HG02798 (cell line): ENCODE results near the gene KCNK18.
A peak's percentile ranks its signal among the peaks of the same experiment; 100 is the strongest.
"Not testable (repeated sequence)": the region's sequence is repeated elsewhere in the genome, so short reads cannot be mapped to it uniquely, and the experiment has no call there.

Experiments
- ATAC-seq: cut with Tn5 transposase; IDR thresholded peaks from one replicate; pipeline ENCODE4 v1.9.1; 2021; ENCODE audit warnings: mild to moderate bottlenecking; ENCODE audit not compliant: unreplicated experiment, poor library complexity

Gene KCNK18

GRCh38 chr10:117217196-117217761 lies 20.0 kb downstream of the KCNK18 start:
- peak; percentile 62 for ATAC-seq

- no peak for ATAC-seq
These were observed 21.4 kb downstream of the KCNK18 start for GRCh38 chr10:117218654-117219053.

DNA sequence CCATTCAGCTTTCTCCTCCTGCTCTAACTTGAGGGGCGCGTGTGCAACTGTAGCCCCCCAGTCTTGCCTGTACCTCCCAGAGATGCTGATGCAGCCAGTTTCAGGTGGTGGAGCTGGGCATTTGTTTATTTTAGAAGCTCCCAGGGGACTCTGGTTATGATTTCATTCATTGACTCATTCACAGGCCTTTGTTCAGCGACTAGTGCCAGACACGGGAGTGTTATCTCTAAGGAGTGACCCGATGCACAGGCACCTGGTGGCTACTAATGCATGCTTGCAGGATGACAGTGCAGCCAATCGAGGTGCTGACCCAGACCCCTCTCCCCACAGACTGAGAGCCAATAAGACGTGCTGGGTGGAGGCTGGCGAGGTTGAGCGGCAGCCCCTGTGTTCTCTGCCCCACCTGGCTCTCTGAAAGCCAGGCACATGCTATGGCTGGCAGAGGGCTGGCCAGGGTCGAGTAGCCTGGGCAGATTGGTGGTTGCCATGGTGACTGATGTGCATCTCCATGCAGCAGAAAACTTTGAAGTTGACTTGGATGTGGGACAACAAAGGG lies 23.9 kb downstream of the KCNK18 start:
- ATAC-seq = no peak

DNA sequence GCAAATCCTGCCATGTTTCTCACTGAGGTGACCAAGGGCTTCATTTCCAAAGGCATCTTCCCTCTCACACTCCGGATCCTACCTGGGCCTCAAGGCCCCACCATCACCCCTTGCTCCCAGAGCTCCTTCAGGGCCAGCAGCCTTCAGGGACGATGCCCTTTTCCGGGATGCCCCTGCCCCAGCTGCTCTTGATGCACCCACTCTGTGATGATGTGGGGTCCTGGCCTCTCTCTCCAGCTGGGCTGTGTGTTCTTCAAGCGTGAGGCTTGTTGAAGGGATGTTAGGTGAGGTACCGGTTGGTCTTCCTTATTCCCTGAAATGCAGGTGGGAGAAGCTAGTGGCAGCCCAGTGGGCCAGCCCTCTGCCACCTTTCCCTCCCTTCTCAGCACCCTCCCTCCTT lies 25.3 kb downstream of the KCNK18 start:
- ATAC-seq = no peak

GRCh38 chr10:117222976-117223692 lies 25.8 kb downstream of the KCNK18 start:
- ATAC-seq = no peak

DNA sequence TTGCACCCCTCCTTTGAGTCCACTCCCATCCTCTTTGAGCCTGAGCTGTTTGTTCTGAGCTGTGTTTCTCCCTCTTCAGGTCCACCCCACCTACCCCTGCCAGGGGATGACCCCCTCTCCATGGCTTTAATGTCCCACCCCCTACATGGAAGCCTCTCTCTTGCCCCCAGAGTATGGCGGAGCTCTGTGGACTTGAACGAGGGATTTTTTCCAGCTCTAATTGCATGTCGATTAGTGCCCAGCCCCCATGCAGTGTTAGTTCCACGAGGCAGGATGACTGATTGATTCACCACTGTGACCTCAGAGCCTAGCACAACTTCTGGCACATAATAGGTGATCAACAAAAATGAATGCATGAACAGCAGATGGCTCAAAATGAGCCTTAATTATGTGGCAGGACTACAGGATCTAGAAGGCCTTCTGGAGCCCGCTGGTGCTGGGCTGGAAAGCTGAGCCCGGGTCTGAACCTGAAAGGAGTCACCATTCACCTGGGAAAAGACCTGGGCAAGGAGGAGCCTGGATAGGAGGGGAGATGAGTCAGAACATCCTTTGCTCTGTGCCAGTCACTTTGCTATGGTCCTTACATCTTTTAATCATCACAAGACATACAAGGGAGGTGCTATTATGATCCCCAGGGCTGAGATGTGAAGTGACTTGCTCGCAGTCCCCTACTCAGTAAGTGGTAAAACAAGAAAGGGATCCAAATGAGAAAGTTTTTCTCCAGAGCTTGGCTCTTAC lies 26.6 kb downstream of the KCNK18 start:
- ATAC-seq = no peak

- no peak for ATAC-seq
These were observed 27.6 kb downstream of the KCNK18 start for GRCh38 chr10:117224881-117225280.

DNA sequence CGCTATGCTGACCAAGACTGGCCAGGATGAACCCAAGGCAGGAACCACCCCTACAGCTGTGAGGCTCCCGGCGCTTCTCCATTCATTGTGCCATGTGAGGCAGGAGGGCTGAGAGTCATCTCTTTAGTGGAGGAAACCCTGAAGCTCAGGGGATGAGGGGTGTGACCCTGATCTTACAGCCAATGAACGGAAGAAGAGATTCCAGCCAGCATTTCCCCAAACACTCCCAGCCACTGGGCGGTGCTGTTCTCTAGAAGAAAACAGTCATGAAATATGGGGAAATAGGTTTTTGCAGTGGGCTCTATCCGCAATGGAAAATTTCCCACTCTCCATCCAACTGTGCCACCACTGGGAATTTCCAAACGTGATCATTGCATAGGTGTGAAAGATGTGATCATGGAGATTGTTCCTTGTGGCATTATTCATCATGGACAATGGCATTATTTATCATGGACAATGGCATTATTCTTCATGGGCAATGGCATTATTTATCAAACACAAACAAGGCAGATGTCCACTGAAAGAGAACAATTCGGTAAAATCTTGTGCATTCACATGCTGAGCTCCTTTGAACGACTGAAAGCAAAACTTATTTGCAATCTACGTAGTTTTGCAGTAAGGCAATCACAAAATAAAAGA lies 29.6 kb downstream of the KCNK18 start:
- peak; percentile 41 for ATAC-seq

DNA sequence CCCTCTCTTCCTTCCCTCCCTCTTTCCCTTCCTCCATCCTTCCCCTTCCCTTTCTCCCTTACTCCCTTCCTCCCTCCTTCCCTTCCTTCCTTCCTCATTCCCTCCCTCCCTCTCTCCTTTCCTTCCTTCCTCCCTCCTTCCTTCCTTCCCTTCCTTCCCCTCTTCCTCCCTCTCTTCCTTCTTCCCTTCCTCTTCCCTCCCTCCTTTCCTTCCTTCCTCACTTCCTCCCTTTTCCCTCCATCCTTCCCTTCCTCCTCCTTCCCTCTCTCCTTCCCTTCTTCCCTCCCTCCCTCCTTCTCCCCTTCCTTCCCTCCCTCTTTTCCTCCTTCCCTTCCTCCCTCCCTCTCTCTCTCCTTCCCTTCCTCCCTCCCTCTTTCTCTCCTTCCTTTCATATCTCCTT lies 30.9 kb downstream of the KCNK18 start:
- ATAC-seq = no peak

DNA sequence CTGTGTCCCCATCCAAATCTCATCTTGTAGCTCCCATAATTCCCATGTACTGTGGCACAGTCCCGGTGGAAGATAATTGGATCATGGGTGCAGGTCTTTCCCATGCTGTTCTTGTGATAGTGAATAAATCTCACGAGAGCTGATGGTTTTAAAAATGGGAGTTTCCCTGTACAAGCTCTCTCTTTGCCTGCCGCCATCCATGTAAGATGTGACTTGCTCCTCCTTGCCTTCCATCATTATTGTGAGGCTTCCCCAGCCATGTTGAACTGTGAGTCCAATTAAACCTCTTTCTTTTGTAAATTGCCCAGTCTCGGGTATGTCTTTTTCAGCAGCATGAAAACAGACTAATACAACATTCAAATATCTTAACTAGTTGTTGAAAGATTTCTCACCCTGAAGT lies 32.8 kb downstream of the KCNK18 start:
- ATAC-seq = not testable (repeated sequence)

DNA sequence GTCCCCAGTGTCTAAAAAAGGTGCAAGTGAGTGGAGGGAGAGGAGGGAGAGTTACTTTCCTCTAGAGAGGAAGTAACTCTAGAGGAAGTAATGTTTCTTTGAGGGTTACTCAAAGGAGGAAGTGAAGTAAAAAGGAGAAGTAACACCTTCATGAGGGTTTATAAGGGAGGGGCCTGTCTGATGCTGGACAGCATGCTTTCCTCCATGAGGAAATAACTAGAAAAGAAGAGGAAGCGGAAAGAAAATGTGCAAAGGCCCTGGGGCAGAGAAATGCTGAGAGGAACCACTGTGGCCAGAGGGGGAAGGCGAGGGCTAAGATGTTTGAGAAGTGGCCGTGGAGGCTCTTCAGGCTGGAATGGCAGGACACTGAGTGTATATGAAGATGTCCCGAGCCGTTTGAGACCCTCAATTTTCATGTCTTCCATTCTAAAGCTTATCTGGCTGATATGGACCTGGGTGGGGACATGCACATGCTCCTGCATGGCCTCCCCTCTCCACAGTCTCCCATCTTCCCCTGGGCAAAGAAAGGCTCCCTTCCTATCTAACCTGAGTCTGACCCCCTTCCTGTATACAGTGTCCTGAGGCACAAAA lies 40.2 kb downstream of the KCNK18 start:
- ATAC-seq = peak; percentile 37

GRCh38 chr10:117239051-117239450 lies 41.8 kb downstream of the KCNK18 start:
- no peak for ATAC-seq

DNA sequence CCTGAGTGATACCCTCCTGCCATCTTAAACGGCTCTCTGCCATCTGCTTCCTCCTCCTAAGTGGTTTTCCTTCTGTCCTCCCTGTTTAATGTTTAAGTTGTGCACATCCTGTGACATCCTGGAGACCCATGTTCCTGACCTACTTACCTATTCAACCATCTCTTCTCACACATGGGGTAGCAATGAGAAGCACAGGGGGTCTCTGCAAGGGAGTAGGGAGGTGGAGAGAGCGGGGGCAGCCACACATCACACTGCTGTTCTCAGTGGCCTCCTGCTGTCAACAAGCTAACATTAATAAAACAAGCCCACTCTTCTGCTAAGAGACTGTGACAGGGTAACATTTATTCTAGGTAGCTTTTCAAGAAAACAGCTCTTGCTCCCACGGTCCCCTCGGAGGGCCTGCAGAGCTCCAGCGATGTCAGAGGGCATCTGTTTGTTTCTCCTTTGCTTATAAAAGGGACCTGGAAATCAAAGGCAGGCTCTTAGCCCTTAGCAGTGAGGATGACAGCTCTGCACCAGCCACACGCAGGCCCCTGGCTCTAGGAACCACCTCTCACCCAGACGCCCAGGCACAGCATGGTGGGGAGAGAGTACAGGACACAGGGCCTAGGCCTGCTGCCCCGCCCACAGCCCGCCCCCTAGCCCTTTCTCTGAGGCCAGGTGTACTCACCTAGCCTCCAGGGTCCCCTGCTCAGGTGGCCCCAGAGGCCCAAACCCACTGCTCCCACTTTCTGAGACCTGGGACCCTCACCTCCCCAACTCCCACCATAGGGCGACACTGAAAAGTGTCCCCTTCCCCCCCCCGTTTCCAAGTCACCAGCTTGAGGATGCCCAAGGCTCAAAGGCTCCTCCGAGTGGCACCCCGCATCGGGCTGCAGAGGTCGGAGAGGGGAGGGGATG lies 42.7 kb downstream of the KCNK18 start:
- ATAC-seq = no peak

GRCh38 chr10:117240621-117241529 lies 43.6 kb downstream of the KCNK18 start, which contains the start of gene SLC18A2:
SLC18A2 (plus strand) TSS chr10:117241114; CDS start chr10:117241694, 580 bp downstream.
- no peak for ATAC-seq

DNA sequence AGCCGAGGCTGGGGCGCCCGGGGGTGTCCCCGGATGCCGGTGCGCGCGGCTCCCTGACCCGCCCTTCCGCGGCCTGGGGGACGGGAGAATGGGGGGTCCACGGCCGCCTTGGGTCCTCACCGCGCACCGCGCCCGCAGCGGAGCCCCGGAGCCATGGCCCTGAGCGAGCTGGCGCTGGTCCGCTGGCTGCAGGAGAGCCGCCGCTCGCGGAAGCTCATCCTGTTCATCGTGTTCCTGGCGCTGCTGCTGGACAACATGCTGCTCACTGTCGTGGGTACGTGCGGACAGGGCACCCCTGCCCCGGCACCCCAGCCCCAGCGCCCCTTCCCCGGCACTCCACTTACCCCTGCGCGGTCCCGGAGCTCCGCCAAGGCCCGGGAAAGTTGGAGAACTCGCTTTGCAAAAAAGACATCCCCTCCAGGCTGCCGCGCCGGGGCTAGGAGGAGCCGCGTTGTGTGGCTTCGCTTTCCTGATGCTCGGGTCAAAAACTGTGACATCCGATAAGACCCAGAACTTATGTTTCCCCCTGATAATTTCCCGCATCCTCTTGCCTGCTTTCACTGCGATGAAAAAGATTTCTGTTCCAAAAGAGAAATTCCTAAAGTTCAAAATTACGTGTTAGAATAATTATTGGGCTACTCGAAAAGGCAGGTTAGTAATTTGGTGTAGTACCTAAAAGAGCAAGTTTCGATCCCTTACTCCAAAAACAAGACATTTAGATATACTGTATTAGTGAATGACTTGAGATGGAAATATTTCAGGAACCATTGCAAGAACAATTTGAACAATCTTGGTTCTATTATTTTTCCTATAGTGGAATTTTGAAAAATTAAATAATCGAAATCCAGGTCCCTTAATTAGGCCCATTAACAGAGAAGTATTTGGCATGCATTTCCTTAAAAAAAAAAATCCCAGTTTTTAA lies 44.5 kb downstream of the KCNK18 start:
- ATAC-seq = no peak

GRCh38 chr10:117242463-117242832 lies 45.2 kb downstream of the KCNK18 start:
- no peak for ATAC-seq

GRCh38 chr10:117246997-117247671 lies 49.8 kb downstream of the KCNK18 start:
- no peak for ATAC-seq
